Superior temporal gyrus (tissue), 1 donor: Measurements from ENCODE around the gene NACAD.

Source experiments
- DNase-seq: peaks from one replicate; pipeline ENCODE4 v3.0.0-alpha.2; 2016; ENCODE audit errors: extremely low spot score

NACAD gene, protein sequence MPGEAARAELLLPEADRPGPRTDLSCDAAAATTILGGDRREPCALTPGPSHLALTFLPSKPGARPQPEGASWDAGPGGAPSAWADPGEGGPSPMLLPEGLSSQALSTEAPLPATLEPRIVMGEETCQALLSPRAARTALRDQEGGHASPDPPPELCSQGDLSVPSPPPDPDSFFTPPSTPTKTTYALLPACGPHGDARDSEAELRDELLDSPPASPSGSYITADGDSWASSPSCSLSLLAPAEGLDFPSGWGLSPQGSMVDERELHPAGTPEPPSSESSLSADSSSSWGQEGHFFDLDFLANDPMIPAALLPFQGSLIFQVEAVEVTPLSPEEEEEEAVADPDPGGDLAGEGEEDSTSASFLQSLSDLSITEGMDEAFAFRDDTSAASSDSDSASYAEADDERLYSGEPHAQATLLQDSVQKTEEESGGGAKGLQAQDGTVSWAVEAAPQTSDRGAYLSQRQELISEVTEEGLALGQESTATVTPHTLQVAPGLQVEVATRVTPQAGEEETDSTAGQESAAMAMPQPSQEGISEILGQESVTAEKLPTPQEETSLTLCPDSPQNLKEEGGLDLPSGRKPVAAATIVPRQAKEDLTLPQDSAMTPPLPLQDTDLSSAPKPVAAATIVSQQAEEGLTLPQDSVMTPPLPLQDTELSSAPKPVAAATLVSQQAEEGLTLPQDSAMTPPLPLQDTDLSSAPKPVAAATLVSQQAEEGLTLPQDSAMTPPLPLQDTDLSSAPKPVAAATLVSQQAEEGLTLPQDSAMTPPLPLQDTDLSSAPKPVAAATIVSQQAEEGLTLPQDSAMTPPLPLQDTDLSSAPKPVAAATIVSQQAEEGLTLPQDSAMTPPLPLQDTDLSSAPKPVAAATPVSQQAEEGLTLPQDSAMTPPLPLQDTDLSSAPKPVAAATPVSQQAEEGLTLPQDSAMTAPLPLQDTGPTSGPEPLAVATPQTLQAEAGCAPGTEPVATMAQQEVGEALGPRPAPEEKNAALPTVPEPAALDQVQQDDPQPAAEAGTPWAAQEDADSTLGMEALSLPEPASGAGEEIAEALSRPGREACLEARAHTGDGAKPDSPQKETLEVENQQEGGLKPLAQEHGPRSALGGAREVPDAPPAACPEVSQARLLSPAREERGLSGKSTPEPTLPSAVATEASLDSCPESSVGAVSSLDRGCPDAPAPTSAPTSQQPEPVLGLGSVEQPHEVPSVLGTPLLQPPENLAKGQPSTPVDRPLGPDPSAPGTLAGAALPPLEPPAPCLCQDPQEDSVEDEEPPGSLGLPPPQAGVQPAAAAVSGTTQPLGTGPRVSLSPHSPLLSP (N-terminal part only)

DNA sequence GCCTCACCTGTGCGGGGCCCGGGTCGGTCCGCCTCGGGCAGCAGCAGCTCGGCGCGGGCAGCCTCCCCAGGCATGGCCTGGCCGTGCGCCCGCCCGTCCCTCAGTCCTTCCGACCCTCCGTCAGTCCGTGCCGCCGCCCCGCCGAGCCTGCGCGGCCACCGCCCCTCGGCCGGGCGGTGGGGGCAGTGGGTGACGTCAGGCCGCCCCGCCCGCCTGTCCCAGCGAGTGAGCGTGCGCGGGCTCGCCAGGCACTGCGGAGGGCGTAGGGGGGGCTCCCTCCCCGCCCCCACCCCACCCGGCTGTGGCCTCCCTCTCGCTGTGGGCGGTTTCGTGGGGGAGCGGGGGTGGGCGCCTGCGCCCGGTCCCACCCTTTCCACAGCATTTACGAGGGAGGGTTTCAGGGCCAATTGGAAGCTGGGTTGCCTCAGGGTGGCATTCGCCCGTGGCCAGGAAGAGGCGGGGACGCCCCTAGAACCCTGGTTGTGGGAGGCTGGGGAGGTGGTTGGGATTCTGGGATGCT is at the start of gene NACAD:
TSS of gene NACAD (minus strand) at position 149 of the 520 bp plus-strand sequence. CDS start at position 74, 75 bp downstream.
- peak; percentile 85 for DNase-seq

- DNase-seq = peak; percentile 94
These were observed 47.6 kb upstream of the NACAD start for GRCh38 chr7:45136106-45137060.

GRCh38 chr7:45133877-45134276 is 45.1 kb upstream of the NACAD start:
- no peak for DNase-seq

- no peak for DNase-seq
These were observed 44.6 kb upstream of the NACAD start for GRCh38 chr7:45133352-45133751.

- DNase-seq = no peak
These were observed 44.0 kb upstream of the NACAD start for GRCh38 chr7:45132708-45133320.

DNA sequence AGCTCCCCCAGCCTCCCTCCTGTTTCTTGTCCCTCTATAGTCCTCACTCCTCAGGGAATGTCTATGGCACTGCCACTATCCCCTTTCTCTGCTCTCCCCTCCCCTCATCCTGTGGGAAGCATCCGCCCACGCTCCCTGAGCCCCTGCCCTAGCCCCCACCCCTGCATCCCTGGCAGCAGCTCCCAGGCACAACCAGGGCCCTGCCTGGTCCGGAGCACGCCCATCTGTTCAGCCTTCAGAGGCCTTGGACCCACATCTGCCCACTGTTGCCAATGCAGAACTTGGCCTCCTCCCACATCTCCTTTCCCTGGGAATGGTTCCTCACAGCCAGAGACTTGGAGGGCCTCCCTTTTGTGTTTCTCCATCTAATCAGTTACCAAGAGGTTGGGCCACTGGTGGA is 43.1 kb upstream of the NACAD start:
- no peak for DNase-seq

DNA sequence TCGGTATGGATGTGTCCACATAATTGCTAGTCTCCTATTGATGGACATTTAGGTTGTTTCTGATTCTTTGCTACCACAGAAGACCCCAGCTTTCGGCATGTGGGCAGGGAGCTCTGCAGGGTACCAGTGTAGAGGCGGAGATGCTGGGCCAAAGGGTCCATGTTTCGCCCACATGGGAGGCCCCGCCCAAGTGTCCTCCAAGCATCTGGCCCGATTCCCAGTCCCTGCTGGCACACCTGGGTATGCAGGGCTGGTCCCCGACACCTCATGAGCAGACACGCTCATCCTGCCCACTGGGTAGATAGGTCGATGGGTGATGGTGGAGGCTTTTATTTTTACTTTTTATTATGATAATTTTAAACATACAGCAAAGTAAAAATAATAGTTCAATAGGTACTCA is 42.1 kb upstream of the NACAD start:
- no peak for DNase-seq

- no peak for DNase-seq
These were observed 41.1 kb upstream of the NACAD start for GRCh38 chr7:45129906-45130305.

DNA sequence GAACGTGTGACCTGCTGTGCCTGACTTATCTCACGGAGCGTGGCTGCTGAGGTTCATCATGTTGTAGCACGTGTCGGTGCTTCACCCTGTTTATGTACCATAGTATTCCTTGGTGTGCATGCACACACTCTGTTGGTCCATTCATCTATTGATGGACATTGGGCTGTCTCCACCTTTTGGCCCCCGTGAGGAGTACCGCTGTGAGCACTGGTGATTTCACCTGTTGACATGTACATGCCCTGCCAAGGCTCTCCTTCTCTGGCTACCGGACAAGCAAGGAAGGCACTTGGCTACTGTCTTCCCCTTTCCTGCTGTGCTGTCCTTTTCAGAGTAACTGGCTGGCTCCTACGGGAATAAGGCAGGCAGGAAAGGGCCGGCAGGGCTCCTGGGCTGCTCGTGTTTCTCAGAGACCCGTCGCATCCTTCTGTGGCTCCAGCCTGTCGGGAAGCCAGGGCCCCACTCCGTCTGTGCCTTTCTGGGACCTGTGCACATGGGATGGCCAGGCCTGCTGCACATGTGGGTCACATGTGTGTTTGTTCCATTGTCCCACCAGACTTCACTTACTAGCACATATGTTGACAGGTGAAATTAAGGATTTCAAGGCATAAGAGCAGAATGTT is 40.5 kb upstream of the NACAD start:
- DNase-seq = no peak

GRCh38 chr7:45126920-45127319 is 38.2 kb upstream of the NACAD start:
- DNase-seq = no peak

DNA sequence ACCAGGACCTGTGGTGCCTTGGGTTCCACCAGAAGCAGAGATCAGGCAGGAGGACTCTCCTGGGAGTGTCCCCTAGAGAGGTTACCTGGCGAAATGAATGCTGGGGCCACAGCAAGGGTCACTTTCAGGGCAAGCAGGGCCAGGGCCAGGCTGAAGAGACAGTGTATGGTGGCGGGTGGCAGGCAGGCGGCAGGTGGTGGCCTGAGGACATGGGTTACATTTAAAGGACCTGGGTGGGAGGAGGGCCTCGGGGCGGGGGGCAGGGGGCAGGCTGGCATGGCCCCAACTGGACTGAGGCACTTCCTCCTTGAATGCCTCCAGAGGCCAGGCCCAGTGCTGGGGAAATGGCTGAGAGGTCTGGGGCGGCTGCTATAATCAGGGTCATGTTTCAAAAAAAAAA is 37.4 kb upstream of the NACAD start:
- DNase-seq = no peak

GRCh38 chr7:45125193-45125904 is 36.6 kb upstream of the NACAD start:
- no peak for DNase-seq

- DNase-seq = no peak
These were observed 35.3 kb upstream of the NACAD start for GRCh38 chr7:45123913-45124710.

DNA sequence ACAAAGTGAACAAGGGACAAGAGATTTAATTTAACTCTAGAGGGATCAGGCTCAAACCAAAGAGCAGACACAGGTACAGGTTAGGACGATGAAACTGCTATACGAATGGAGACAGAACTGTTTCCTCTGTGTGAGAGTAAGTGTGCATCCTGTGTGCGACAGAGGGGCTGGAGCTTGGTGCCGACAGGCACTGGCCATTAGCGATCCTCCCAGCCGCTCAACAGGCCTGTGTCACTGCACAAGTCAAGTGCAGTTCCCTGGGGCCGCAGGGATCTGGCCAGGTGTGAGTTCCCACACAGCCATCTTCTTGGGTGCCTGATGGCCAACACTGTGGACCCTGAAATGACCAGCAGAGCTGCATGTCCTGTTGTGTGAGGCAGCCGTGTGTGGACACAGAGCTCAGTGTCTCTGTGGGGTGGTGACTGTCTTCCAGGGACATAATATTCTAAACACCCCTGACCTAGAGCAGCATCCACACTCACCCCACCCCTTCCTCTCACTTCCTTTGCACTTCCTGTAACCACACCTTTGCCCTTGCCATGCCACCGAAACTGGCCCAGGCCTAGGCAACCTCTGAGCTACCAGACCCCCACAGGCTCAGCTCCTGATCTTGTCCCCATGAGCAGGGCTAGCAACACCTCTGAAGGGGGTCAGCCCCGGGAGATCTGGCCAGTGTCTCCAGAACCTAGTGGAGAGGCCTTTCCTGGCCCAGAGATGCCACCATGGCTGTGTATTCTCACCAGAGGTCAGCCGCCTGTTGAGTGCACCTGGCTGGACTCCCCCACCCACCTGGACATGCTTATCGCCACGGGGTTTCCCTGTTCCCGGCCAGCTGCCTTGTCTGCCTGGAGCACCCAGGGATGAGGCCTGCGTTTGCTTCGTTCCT is 34.4 kb upstream of the NACAD start:
- DNase-seq = no peak

DNA sequence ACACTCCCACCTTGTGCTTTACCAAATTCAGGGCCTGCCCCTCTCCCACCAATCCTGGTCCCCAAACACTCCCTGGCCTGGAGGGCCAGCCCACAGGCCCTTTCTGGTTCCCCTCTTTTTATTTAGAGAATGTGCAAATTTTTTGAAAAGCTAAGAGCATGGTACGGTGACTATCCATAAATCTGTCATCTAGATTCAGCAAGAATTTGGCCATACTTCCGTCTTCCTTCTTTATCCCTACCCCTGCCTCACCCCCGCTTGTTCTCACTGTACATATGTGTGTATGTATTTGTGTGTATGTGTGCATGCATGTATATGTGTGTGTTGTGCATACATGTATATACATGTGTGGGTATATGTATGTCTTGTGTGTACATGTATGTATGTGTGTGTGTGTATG is 30.8 kb upstream of the NACAD start:
- DNase-seq = no peak

DNA sequence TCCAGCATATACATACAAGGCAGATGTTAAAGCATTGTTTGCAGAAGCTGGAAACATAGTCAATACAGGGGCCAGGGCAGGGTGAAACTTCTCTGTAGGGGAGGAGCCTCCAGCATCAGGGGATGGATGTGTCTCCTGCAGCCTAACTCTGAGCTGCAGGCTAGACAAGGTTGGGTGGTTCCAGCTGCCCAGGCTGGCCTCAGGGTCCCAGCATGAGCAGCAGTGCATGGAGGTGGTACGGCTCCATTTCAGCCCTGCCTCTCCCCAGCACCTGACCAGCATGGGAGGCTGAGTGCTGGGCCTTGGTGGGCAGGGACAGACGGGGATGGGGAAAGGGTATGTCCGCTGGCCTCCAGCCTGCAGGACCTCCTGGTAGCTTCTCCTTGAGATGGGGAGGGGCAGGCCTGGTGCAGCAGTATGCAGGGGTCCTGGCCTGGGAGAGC is 30.1 kb upstream of the NACAD start:
- DNase-seq = no peak

DNA sequence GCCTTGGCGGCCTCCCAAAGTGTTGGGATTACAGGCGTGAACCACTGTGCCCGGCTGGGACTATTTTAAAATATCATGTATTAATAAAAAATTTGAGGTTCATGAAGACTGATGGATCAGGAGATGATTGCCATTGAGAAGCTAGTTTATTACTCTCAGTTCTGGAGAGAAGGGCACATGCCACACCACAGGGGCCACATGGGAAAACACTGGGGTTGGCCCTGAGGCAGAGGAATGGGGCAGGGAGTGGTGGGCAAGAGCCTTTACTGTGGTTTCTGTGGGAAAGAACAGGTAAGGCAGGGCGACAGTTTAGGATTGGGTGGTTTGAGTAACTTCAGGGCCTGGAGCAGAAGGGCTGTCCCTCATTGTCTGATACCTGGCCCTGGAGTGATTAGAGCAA is 29.5 kb upstream of the NACAD start:
- no peak for DNase-seq
